GM12891 (cell line): ENCODE results near the gene MAPRE3.

Experiments used
- DNase-seq: peaks from one replicate; pipeline ENCODE4 v3.0.0; 2011; ENCODE audit warnings: low spot score; ENCODE audit not compliant: insufficient read length
- FAIRE-seq: peaks from 2 replicates; lab custom pipeline; 2011; peaks lifted over from hg19 to GRCh38; lab: Jason Lieb, UNC
- PAX5 ChIP-seq: IDR thresholded peaks from 2 replicates; pipeline ENCODE4 v1.6.1; 2011; ENCODE audit warnings: low read length, moderate library complexity, mild to moderate bottlenecking; ENCODE audit not compliant: insufficient read depth, severe bottlenecking
- POLR2A ChIP-seq: IDR thresholded peaks from 2 replicates; pipeline ENCODE4 v1.6.1; 2011; ENCODE audit warnings: low read depth, low read length, control low read depth
- POLR2AphosphoS5 ChIP-seq: IDR thresholded peaks from 2 replicates; pipeline ENCODE4 v1.6.1; 2011; ENCODE audit warnings: low read depth, low read length, control low read depth
- POU2F2 ChIP-seq: IDR thresholded peaks from 2 replicates; pipeline ENCODE4 v1.6.1; 2011; ENCODE audit warnings: low read depth, mild to moderate bottlenecking, control low read depth, low read length, moderate library complexity
- SPI1 ChIP-seq: IDR thresholded peaks from 2 replicates; pipeline ENCODE4 v1.6.1; 2011; ENCODE audit warnings: low read depth, low read length, control low read depth
- TAF1 ChIP-seq: IDR thresholded peaks from 2 replicates; pipeline ENCODE4 v1.6.1; 2011; ENCODE audit warnings: low read depth, low read length, control low read depth

MAPRE3 gene

DNA sequence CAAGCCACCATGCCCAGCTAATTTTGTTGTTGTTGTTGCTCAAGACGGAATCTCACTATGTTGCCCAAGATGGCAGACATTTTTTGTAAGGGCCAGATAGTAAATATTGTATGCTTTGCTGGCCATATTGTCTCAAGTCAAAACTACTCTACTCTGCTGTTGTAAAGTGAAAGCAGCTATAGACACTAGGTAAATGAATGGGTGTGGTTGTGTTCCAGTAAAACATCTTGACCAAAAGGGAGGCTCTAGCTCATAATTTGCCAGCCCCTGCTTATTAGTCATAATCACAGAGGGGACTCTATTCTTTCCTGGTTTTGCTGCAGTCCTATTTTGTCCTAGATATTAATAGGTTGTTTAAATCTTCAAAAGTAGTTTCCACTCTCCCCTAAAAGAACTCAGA, 24.5 kb downstream of the MAPRE3 start:
- no peak for FAIRE-seq
- DNase-seq = no peak
- TF ChIP-seq PAX5 (no peak), POU2F2 (no peak)

DNA sequence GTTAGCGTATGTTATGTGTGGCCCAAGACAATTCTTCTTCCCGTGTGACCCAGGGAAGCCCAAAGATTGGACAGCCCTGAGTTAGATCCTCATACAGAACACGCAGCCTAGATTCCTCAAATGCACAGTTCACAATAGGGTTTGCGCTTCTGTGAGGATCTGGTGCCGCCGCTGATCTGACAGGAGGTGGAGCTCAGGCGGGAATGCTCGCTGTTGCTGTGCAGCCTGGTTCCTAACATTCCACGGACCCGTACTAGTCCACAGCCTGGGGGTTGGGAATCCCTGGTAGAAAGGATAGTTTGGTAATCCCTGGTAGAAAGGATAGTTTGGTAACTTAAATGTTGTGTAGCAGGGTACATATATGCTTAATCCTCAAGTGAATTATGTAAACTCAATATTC, 27.0 kb downstream of the MAPRE3 start:
- TF ChIP-seq TAF1 = no peak
- no peak for DNase-seq
- no peak for FAIRE-seq

DNA sequence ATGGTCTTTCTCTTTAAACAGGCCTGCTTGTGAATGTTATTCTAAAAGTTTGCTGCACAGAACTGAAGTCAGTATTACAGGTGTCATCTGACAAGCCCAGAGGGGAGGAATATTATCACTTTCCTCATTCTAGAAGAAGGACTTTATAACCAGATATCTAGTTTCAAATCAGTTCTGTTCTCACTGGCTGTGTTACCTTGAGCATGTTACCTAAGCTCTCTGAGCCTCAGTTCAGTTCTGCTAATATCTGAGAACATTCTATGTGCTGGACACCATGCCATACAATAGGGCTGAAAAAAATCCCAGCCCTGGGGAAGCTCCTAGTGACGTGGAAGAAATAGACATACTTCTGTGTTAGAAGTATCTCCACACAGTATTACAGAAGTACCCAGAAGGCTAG, 27.9 kb downstream of the MAPRE3 start:
- no peak for TF ChIP-seq PAX5
- TF ChIP-seq POU2F2 = no peak
- no peak for TF ChIP-seq SPI1
- no peak for TF ChIP-seq TAF1
- no peak for TF ChIP-seq POLR2A
- TF ChIP-seq POLR2AphosphoS5 = no peak
- no peak for FAIRE-seq
- no peak for DNase-seq

DNA sequence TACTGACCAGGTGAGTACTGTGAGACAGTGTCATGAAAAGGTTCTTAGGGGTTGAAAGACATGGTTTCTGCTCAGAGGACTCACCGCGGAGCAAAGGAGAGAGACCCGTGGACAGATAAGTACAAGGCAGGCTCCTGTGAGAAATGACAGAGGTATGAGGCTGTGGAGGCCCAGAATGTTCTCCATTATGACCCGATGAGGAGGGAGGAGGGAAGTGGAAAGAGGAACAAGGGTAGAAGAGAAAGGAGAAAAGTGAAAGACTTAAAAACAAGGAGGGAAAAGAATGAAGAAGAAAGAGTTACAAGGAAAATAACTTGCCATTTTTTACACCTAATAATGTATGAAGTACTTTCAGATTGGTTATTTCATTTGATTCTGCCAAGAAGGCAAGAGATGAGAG, 29.8 kb downstream of the MAPRE3 start:
- no peak for DNase-seq
- FAIRE-seq = no peak
- no peak for TF ChIP-seq POLR2A
- no peak for TF ChIP-seq POLR2AphosphoS5
- no peak for TF ChIP-seq TAF1
- no peak for TF ChIP-seq SPI1
- TF ChIP-seq POU2F2 = no peak
- TF ChIP-seq PAX5 = no peak

DNA sequence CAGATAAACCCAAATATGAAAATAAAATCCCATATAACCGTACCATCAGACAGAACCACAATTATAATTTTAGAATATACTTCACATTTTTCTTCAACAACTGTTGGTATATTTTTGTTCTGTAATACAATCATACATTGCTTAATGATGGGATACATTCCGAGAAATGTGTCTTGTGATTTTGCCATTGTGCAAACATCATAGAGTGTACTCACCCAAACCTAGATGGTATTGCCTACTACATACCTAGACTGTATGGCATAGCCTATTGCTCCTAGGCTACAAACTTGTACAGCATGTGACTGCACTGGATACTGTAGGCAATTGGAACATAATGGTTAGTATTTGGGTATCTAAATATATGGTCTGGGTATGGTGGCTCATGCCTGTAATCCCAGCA, 30.6 kb downstream of the MAPRE3 start:
- FAIRE-seq (no peak), DNase-seq (no peak)
- TF ChIP-seq POLR2A = no peak

DNA sequence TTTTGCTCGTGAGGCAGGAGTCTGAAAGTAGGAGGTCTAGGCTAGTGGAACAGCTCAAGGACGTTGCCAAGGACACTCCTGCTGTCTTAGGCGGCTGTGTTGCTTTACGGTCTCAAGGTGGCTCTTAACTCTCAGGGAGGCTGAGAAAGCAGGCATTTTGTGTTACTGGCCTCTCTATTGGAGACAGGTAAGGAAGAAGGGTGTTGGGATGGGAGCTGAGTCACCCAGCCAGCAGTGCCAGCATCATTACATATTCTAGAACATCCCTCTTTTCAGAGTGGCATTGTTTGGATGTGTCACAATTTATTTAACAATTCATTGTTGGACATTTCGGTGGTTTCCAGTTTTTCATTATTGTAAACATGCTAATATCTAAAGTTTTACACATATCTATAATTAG, 31.5 kb downstream of the MAPRE3 start:
- FAIRE-seq = no peak
- TF ChIP-seq PAX5 = no peak
- no peak for TF ChIP-seq SPI1
- TF ChIP-seq POLR2AphosphoS5 = no peak
- TF ChIP-seq POLR2A = no peak
- TF ChIP-seq POU2F2 = no peak
- no peak for TF ChIP-seq TAF1
- DNase-seq = no peak

DNA sequence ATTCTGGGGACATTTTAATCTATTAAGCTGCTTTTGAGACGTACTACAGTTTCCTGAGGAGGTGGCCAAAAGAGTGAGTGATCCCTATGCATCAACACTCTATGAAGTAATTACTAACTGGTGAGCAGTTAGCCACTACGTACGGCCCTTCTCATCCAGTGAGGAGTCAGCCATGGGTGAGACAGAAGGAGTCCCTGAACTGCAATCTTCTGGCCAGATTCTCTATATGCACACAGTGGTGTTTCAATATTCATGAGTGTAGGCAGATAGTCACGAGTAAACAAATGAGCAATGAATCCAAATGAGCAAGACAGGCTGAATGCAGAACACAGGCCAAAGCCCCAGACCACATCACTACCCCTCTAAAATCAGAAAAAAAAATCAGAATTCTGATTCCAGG, 32.6 kb downstream of the MAPRE3 start:
- TF ChIP-seq POLR2A (no peak), TAF1 (no peak), SPI1 (no peak), PAX5 (no peak), POLR2AphosphoS5 (no peak), POU2F2 (no peak)
- FAIRE-seq (no peak), DNase-seq (no peak)

DNA sequence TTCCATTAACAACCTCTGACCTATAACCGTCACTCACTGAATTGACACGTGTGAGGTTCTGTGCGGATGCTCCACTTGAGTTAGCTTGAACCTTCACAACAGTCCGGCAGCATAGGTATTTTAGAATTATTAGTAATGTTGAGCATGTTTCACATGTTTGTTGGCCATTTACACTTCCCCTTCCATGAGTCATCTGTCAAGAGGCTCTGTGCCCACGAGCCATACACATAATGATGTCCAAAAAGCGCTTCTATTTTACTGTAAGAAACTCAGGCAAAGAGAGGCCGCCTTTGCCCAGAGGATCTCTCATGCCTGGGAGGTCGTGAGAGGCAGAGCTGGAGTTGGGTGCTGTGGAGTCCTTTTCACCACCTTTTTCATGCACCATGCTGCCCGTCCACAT, 33.4 kb downstream of the MAPRE3 start:
- DNase-seq = no peak
- FAIRE-seq = no peak

DNA sequence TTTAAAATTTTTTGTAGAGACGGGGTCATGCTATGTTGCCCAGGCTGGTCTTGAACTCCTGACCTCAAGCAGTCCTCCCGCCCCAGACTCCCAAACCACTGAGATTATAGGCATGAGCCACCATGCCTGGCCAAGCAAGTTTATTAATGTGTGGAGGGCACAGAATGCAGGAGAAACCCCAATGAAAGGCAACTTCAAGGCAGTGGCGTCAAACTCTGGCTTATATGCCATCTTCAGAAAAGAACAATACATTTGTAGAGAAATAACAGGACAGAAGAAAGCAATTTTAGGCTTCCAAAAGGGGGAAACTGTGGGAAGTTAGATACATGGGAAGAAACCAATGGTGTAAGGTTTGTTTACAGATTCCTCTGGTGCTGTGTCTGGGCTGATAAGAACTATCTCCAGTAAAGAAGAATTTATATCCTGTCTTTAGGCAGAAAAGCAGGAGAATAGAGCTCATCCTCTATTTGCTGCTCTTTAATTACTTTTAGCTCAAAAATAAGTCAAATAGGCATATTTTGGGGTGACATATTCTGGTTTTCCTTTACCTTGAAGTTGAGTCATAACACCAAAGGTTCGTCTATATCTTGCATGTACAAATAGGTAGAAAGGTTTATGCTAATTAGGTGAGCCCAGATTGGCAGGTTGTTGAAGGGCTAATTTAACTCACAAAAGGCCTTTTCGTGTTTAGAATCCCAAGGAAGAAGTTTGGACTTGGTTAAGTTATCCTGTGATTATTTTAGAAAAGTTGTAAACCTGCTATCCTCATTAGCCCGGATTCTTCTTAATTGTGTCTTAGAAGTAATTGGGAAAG, 36.4 kb downstream of the MAPRE3 start:
- FAIRE-seq = no peak
- no peak for DNase-seq
- TF ChIP-seq TAF1 (no peak), POLR2A (no peak), SPI1 (no peak), POLR2AphosphoS5 (no peak), POU2F2 (no peak), PAX5 (no peak)

More for the DNA sequence above, 33.4 kb downstream of the MAPRE3 start:
- TF ChIP-seq PAX5 (no peak), POLR2AphosphoS5 (no peak), POU2F2 (no peak), POLR2A (no peak), SPI1 (peak; percentile 76)

DNA sequence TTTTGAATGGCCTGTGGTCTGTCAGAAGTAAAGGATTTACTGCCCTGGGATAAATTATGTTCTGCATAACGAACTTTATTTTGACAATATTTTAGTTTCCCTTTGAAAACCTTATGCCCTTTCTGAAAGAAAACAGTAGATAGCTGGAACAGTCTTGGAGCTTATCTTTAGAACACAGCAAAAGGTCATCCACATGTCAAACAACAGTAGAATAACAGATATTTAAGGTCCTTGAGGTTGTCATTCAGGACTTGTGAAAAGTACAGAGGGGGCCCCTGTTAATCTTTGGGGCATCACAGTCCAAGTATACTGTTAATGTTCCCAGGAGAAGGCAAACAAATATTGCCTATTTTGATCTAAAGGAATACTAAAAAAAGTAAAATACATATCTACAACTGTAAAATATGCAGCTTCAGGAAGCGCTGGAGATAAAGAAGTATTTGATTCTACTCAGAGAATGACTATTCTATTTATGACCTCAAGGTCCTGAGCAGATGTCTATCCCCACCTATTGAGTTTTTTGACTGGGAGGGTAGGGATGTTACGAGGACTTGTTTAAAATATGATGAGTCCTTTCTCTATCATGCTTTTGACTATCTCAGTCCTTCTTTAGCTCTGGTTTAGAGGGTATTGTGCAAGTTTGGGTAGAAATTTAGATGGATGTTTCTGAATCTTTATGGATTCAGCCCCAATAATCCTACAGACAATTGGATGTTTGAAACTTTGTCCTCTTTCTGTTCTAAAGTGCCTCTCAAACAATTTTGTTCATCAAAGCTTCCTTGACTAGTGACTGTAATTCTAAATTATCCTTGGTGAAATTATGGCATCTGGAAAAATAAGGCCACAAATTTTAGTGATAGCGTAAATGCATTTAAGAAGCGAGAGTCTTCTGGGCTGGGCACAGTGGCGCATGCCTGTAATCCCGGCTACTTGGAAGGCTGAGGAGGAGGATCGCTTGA, 37.3 kb downstream of the MAPRE3 start:
- FAIRE-seq = no peak
- no peak for DNase-seq

More for the DNA sequence above, 37.3 kb downstream of the MAPRE3 start:
- TF ChIP-seq SPI1 (no peak), POLR2A (no peak), PAX5 (no peak), POLR2AphosphoS5 (no peak), POU2F2 (no peak), TAF1 (no peak)
